Calu3 (cell line): ENCODE data around the gene GRM7. TPM values are rescaled to one million over a fixed set of nuclear protein-coding genes. Genes with fewer than 3 reads are reported as not detected.

ENCODE experiments used
- BruUV-seq: library from RNA; stranded (reverse); fragments of 400-500 nt; replicated peaks from 2 replicates; lab custom pipeline; 2021; lab: Mats Ljungman, UMichigan
- CTCF ChIA-PET: fragments of 300-600 bp; sonication (Branson Sonifier 250); formaldehyde crosslinking; loops from one replicate; lab custom pipeline; 2022; ENCODE audit warnings: antibody characterized with exemption; lab: Charles Lee
- DNase-seq: peaks from one replicate; pipeline ENCODE4 v3.0.0; 2022
- H3K27ac Mint-ChIP-seq: one replicate; pipeline ENCODE4 v1.8.0; 2022; ENCODE audit warnings: mixed read lengths; ENCODE audit not compliant: unreplicated experiment
- H3K27me3 Mint-ChIP-seq: one replicate; pipeline ENCODE4 v1.8.0; 2022; ENCODE audit warnings: mixed read lengths; ENCODE audit not compliant: unreplicated experiment
- H3K36me3 Mint-ChIP-seq: one replicate; pipeline ENCODE4 v1.8.0; 2022; ENCODE audit warnings: mild to moderate bottlenecking, moderate library complexity, mixed read lengths; ENCODE audit not compliant: insufficient read depth, unreplicated experiment
- H3K4me1 Mint-ChIP-seq: one replicate; pipeline ENCODE4 v1.8.0; 2022; ENCODE audit warnings: mild to moderate bottlenecking, low read depth, mixed read lengths; ENCODE audit not compliant: unreplicated experiment
- H3K4me3 Mint-ChIP-seq: one replicate; pipeline ENCODE4 v1.8.0; 2022; ENCODE audit warnings: mild to moderate bottlenecking, low read depth, moderate library complexity, mixed read lengths; ENCODE audit not compliant: unreplicated experiment
- H3K9me3 Mint-ChIP-seq: one replicate; pipeline ENCODE4 v1.8.0; 2022; ENCODE audit warnings: low read depth, mixed read lengths; ENCODE audit not compliant: unreplicated experiment
- CTCF ChIP-seq: fragments of 200-600 bp; IDR thresholded peaks from one replicate; pipeline ENCODE4 v1.8.0; 2022; ENCODE audit warnings: antibody characterized with exemption; ENCODE audit not compliant: unreplicated experiment
- intact Hi-C: fragments of 100-400 bp; cut with micrococcal nuclease; formaldehyde crosslinking; loops from one replicate; pipeline ENCODE4 v1.10.0; 2022; ENCODE audit not compliant: unreplicated experiment
- total RNA-seq: library from RNA; stranded (reverse); gene quantifications from 2 replicates; pipeline ENCODE4 v1.2.3, GENCODE V29; 2022

GRM7 gene
- total RNA-seq, 1 experiment from 2014 or later = not detected

- CTCF ChIA-PET = no interaction called here
- H3K4me1 Mint-ChIP-seq = no peaks in the 10 kb centered on the region
- BruUV-seq = no TSS peak
- H3K9me3 Mint-ChIP-seq = peaks cover 2% of the 10 kb centered on the region
- no peak for DNase-seq
- intact Hi-C loops = no loop called here
- TF ChIP-seq CTCF = no peak
- no peaks in the 10 kb centered on the region for H3K36me3 Mint-ChIP-seq
- H3K27me3 Mint-ChIP-seq = no peaks in the 10 kb centered on the region
- H3K27ac Mint-ChIP-seq = no peak overlapping the region
- H3K4me3 Mint-ChIP-seq = no peak overlapping the region
These were observed 628.5 kb downstream of the GRM7 start for GRCh38 chr3:7489417-7489816.

GRCh38 chr3:7498715-7499114 is 637.8 kb downstream of the GRM7 start:
- BruUV-seq = no TSS peak
- no peaks in the 10 kb centered on the region for H3K36me3 Mint-ChIP-seq

DNA sequence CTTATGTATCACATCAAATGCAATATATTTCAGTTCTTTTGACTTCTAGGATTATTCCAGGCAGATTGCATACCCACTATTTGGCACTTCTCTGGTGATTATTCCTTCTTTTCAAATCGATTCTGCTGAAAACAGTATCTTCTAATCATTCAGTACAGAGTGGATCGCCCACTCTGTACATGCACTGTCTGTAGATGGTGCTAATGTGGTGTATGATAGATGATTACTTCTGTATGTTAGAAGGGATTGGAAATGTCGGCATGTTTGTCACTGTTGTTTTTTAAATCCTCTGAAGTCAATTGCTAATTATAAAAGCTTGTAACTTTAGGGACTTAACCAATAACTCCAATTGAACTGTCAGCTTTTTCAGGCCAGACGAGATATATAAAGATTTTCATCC is 642.5 kb downstream of the GRM7 start:
- no peak for DNase-seq
- H3K9me3 Mint-ChIP-seq = peaks cover 5% of the 10 kb centered on the region
- intact Hi-C loops = loop anchor here (10.0 kb wide), 1 partner anchor 299 kb away; no protein-coding TSS in a partner anchor
- no peaks in the 10 kb centered on the region for H3K27me3 Mint-ChIP-seq
- CTCF ChIA-PET = no interaction called here
- peaks cover 14% of the 10 kb centered on the region for H3K36me3 Mint-ChIP-seq
- no peak overlapping the region for H3K27ac Mint-ChIP-seq
- peaks cover 43% of the 10 kb centered on the region for H3K4me1 Mint-ChIP-seq
- H3K4me3 Mint-ChIP-seq = no peak overlapping the region
- no peak for TF ChIP-seq CTCF
- no TSS peak for BruUV-seq

More at GRCh38 chr3:7498715-7499114, 637.8 kb downstream of the GRM7 start:
- CTCF ChIA-PET = no interaction called here
- Mint-ChIP-seq H3K27ac (no peak overlapping the region), H3K9me3 (no peaks in the 10 kb centered on the region), H3K4me3 (no peak overlapping the region), H3K4me1 (no peaks in the 10 kb centered on the region), H3K27me3 (no peaks in the 10 kb centered on the region)
- DNase-seq = no peak
- no peak for TF ChIP-seq CTCF
- intact Hi-C loops = no loop called here

DNA sequence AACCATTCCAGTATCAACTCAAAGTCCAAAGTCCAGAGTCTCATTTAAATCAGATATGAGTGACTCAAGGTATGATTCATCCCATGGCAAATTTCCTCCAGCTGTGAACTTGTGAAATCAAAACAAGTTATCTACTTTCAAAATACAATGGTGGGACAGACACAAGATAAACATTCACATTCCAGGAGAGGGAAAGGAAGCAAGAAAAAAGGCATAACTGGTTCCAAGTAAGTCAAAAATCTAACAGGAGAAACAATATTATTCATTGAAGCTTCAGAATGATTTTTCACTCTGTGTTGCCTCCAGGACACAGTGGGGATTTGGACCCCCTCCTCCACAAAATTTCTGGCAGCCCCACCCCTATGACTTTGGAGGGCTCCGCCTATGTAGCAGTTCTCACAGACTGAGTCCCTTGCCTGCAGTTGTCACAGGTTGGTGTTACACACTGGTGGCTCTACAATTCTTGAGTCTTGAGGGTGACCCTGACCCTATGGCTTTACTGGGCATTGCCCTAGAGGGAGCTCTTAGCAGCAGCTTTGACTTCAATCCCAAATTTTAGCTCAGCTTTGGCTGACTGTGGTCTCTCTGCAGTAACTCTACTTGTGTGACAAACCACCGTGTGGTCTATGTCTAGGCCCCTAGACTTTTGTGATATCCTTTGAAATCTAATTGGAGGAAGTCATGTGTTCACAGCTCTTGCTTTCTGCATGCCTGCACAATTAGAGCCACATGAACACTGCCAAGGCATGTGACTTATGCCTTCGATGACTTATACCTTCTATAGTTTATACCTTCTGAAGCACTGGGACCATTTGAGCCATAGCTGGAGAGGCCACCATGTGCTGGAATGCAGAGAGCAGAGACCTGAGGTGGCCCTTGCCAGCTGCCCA is 644.2 kb downstream of the GRM7 start:
- intact Hi-C loops = loop anchor here (1.0 to 10.0 kb wide), 4 partner anchors 41 to 372 kb away; no protein-coding TSS in a partner anchor
- Mint-ChIP-seq H3K4me1 (peaks cover 60% of the 10 kb centered on the region), H3K27ac (peak overlapping the region; percentile 96), H3K4me3 (peak overlapping the region; percentile 21), H3K27me3 (no peaks in the 10 kb centered on the region), H3K36me3 (peaks cover 14% of the 10 kb centered on the region), H3K9me3 (peaks cover 5% of the 10 kb centered on the region)
- CTCF ChIA-PET = interaction anchor here (1.0 kb wide), 1 partner anchor 912 kb away, joined by 3 read pairs; no protein-coding TSS in a partner anchor
- peak; percentile 74 for DNase-seq
- TF ChIP-seq CTCF = no peak
- BruUV-seq = no TSS peak
